ENCODE measurements around the gene CDC42BPB. TPM values are rescaled to one million over a fixed set of nuclear protein-coding genes. Genes with fewer than 3 reads are reported as not detected.

CDC42BPB gene
- total and polyA plus RNA-seq, 2 of the 13 experiments (the other 11 are each of a cell fraction or from before 2014, with no cell fraction given) = 19.7 to 32.3 TPM

GRCh38 chr14:103104654-103105452 lies 47.5 kb upstream of the CDC42BPB start (continued):
- no peak for TF ChIP-seq NFIC (IDR thresholded peaks at IDR 0.05; ENCODE audit: low read length)
- no peak for TF ChIP-seq RELA (CRISPR knock-in tag; IDR thresholded peaks at IDR 0.05)
- no peak for TF ChIP-seq DMAP1 (CRISPR knock-in tag; IDR thresholded peaks at IDR 0.05)
- TF ChIP-seq, protein P1, sequence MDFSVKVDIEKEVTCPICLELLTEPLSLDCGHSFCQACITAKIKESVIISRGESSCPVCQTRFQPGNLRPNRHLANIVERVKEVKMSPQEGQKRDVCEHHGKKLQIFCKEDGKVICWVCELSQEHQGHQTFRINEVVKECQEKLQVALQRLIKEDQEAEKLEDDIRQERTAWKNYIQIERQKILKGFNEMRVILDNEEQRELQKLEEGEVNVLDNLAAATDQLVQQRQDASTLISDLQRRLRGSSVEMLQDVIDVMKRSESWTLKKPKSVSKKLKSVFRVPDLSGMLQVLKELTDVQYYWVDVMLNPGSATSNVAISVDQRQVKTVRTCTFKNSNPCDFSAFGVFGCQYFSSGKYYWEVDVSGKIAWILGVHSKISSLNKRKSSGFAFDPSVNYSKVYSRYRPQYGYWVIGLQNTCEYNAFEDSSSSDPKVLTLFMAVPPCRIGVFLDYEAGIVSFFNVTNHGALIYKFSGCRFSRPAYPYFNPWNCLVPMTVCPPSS (IDR thresholded peaks at IDR 0.05) = 0 out of 2 replicates have a peak, but pooled peaks have one; percentile 46
- TF ChIP-seq HMG20B (CRISPR knock-in tag; conservative IDR thresholded peaks at IDR 0.05) = no peak
- no peak for TF ChIP-seq ZNF570 (CRISPR knock-in tag; IDR thresholded peaks at IDR 0.05; ENCODE audit: borderline replicate concordance)
- TF ChIP-seq RAD51 (IDR thresholded peaks at IDR 0.05; ENCODE audit: borderline replicate concordance) = no peak
- no peak for TF ChIP-seq ZNF639 (CRISPR knock-in tag; conservative IDR thresholded peaks at IDR 0.05)
- peak; percentile 38; the same call in 1 of the 2 replicates for TF ChIP-seq JUND (CRISPR knock-in tag; IDR thresholded peaks at IDR 0.05)
- 0 out of 2 replicates have a peak, but pooled peaks have one; percentile 39 for TF ChIP-seq NR1H2 (CRISPR knock-in tag; IDR thresholded peaks at IDR 0.05; ENCODE audit: borderline replicate concordance, low read depth)
- TF ChIP-seq KLF13 (CRISPR knock-in tag; IDR thresholded peaks at IDR 0.05) = no peak
- TF ChIP-seq MLXIP (CRISPR knock-in tag; IDR thresholded peaks at IDR 0.05; ENCODE audit: borderline replicate concordance) = no peak
- TF ChIP-seq SNAPC2 (CRISPR knock-in tag; IDR thresholded peaks at IDR 0.05) = no peak; the same call in 1 of the 2 replicates
- TF ChIP-seq, protein P2, sequence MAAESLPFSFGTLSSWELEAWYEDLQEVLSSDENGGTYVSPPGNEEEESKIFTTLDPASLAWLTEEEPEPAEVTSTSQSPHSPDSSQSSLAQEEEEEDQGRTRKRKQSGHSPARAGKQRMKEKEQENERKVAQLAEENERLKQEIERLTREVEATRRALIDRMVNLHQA (CRISPR knock-in tag; IDR thresholded peaks at IDR 0.05) = no peak
- no peak; the same call in 1 of the 2 replicates for TF ChIP-seq ZMYM4 (CRISPR knock-in tag; IDR thresholded peaks at IDR 0.05)
- TF ChIP-seq SSRP1 (CRISPR knock-in tag; IDR thresholded peaks at IDR 0.05) = peak; percentile 42; the same call in 1 of the 2 replicates
- TF ChIP-seq, protein P3, sequence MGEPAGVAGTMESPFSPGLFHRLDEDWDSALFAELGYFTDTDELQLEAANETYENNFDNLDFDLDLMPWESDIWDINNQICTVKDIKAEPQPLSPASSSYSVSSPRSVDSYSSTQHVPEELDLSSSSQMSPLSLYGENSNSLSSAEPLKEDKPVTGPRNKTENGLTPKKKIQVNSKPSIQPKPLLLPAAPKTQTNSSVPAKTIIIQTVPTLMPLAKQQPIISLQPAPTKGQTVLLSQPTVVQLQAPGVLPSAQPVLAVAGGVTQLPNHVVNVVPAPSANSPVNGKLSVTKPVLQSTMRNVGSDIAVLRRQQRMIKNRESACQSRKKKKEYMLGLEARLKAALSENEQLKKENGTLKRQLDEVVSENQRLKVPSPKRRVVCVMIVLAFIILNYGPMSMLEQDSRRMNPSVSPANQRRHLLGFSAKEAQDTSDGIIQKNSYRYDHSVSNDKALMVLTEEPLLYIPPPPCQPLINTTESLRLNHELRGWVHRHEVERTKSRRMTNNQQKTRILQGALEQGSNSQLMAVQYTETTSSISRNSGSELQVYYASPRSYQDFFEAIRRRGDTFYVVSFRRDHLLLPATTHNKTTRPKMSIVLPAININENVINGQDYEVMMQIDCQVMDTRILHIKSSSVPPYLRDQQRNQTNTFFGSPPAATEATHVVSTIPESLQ (CRISPR knock-in tag; conservative IDR thresholded peaks at IDR 0.05) = no peak
- TF ChIP-seq GATA4 (IDR thresholded peaks at IDR 0.05; ENCODE audit: borderline replicate concordance, low read depth) = 0 out of 2 replicates have a peak, but pooled peaks have one; percentile 43
- no peak for TF ChIP-seq ZNF468 (CRISPR knock-in tag; IDR thresholded peaks at IDR 0.05)
- TF ChIP-seq SUZ12 (IDR thresholded peaks at IDR 0.05; ENCODE audit: low read depth, low read length) = no peak
